ENCODE data around the gene RAD51AP1. TPM values are rescaled to one million over a fixed set of nuclear protein-coding genes. Genes with fewer than 3 reads are reported as not detected.

RAD51AP1 gene
- total RNA-seq, 1 experiment from 2014 or later: 45.2 TPM

- H3K36me3 Mint-ChIP-seq: no peaks in the 10 kb centered on the region
- H3K4me1 Mint-ChIP-seq: peaks cover 24% of the 10 kb centered on the region
- peaks cover 8% of the 10 kb centered on the region for H3K9me3 Mint-ChIP-seq
- ChIA-PET POLR2A (no interaction called here), CTCF (interaction anchor here (0.6 to 1.3 kb wide), 5 partner anchors 14 to 62 kb away, joined by 3 to 5 read pairs (median 3); partner anchors contain the start of genes AKAP3, DYRK4 and NDUFA9)
- no peak for TF ChIP-seq ELF4 (CRISPR knock-in tag; IDR thresholded peaks at IDR 0.05; ENCODE audit: low read depth)
- no peak for TF ChIP-seq ZNF281 (CRISPR knock-in tag; IDR thresholded peaks at IDR 0.05)
- TF ChIP-seq, protein P1, sequence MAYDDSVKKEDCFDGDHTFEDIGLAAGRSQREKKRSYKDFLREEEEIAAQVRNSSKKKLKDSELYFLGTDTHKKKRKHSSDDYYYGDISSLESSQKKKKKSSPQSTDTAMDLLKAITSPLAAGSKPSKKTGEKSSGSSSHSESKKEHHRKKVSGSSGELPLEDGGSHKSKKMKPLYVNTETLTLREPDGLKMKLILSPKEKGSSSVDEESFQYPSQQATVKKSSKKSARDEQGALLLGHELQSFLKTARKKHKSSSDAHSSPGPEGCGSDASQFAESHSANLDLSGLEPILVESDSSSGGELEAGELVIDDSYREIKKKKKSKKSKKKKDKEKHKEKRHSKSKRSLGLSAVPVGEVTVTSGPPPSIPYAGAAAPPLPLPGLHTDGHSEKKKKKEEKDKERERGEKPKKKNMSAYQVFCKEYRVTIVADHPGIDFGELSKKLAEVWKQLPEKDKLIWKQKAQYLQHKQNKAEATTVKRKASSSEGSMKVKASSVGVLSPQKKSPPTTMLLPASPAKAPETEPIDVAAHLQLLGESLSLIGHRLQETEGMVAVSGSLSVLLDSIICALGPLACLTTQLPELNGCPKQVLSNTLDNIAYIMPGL (CRISPR knock-in tag; IDR thresholded peaks at IDR 0.05): no peak
- no peak for TF ChIP-seq PRDM15 (CRISPR knock-in tag; IDR thresholded peaks at IDR 0.05)
- no peak for TF ChIP-seq ESRRA (CRISPR knock-in tag; IDR thresholded peaks at IDR 0.05; ENCODE audit: borderline replicate concordance)
- no peak for TF ChIP-seq STAT6 (CRISPR knock-in tag; conservative IDR thresholded peaks at IDR 0.05; ENCODE audit: low read depth)
- no peak for TF ChIP-seq GABPB1 (CRISPR knock-in tag; IDR thresholded peaks at IDR 0.05)
- TF ChIP-seq FOXP1 (CRISPR knock-in tag; IDR thresholded peaks at IDR 0.05; ENCODE audit: borderline replicate concordance): no peak
- no peak for TF ChIP-seq FOXK1 (CRISPR knock-in tag; IDR thresholded peaks at IDR 0.05)
- TF ChIP-seq ZNF138 (CRISPR knock-in tag; conservative IDR thresholded peaks at IDR 0.05): no peak
- no peak for TF ChIP-seq ATF6 (CRISPR knock-in tag; IDR thresholded peaks at IDR 0.05)
- TF ChIP-seq PREB (CRISPR knock-in tag; IDR thresholded peaks at IDR 0.05; ENCODE audit: borderline replicate concordance): no peak
- TF ChIP-seq, protein P2, sequence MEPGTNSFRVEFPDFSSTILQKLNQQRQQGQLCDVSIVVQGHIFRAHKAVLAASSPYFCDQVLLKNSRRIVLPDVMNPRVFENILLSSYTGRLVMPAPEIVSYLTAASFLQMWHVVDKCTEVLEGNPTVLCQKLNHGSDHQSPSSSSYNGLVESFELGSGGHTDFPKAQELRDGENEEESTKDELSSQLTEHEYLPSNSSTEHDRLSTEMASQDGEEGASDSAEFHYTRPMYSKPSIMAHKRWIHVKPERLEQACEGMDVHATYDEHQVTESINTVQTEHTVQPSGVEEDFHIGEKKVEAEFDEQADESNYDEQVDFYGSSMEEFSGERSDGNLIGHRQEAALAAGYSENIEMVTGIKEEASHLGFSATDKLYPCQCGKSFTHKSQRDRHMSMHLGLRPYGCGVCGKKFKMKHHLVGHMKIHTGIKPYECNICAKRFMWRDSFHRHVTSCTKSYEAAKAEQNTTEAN (CRISPR knock-in tag; IDR thresholded peaks at IDR 0.05): no peak
- ATAC-seq (no peak), DNase-seq (ENCODE audit: low spot score) (no peak)
- H3K4me3 Mint-ChIP-seq: no peak overlapping the region
- no peak overlapping the region for H3K27ac Mint-ChIP-seq
- peaks cover 3% of the 10 kb centered on the region for H3K27me3 Mint-ChIP-seq (ENCODE audit: low read depth)
These were observed 47.8 kb downstream of the RAD51AP1 start for GRCh38 chr12:4586500-4586899.
